WTC11 (cell line): ENCODE data around the gene CRABP2. TPM values are rescaled to one million over a fixed set of nuclear protein-coding genes. Genes with fewer than 3 reads are reported as not detected.

Source experiments
- CTCF ChIP-seq: fragments of 200-600 bp; IDR thresholded peaks from 2 replicates; pipeline ENCODE4 v1.8.0; 2022; ENCODE audit warnings: antibody characterized with exemption
- JAZF1 ChIP-seq: fragments of 250-450 bp; sonication (Bioruptor Pico); IDR thresholded peaks from 2 replicates; pipeline ENCODE4 v1.9.0; 2021; ENCODE audit warnings: moderate library complexity, mild to moderate bottlenecking, inconsistent platforms
- NFATC4 ChIP-seq: fragments of 250-450 bp; sonication (Bioruptor Pico); IDR thresholded peaks from 2 replicates; pipeline ENCODE4 v1.9.0; 2021; ENCODE audit warnings: mild to moderate bottlenecking
- PRDM15 ChIP-seq: sonication (generic); formaldehyde crosslinking; IDR thresholded peaks from 2 replicates; pipeline ENCODE4 v1.8.0; 2022; ENCODE audit warnings: missing genetic modification reagents
- SMAD4 ChIP-seq: sonication (generic); formaldehyde crosslinking; IDR thresholded peaks from 2 replicates; pipeline ENCODE4 v1.8.0; 2022; ENCODE audit warnings: mild to moderate bottlenecking, missing genetic modification reagents
- SP1 ChIP-seq: sonication (generic); formaldehyde crosslinking; conservative IDR thresholded peaks from 2 replicates; pipeline ENCODE4 v1.8.1; 2022; ENCODE audit warnings: missing genetic modification reagents
- TEAD4 ChIP-seq: sonication (generic); formaldehyde crosslinking; IDR thresholded peaks from 2 replicates; pipeline ENCODE4 v1.8.0; 2022; ENCODE audit warnings: mild to moderate bottlenecking, missing genetic modification reagents
- ZNF121 ChIP-seq: sonication (generic); formaldehyde crosslinking; IDR thresholded peaks from 2 replicates; pipeline ENCODE4 v1.8.0; 2023; ENCODE audit warnings: missing genetic modification reagents
- ZNF416 ChIP-seq: fragments of 250-450 bp; sonication (Bioruptor Pico); IDR thresholded peaks from 2 replicates; pipeline ENCODE4 v1.9.0; 2021; ENCODE audit warnings: mild to moderate bottlenecking, inconsistent platforms
- total RNA-seq: library from RNA; stranded (reverse); gene quantifications from 3 replicates; pipeline ENCODE4 v1.2.3, GENCODE V29; 2021
- TF ChIP-seq, protein P1 (sequence below): fragments of 250-450 bp; sonication (Bioruptor Pico); conservative IDR thresholded peaks from 2 replicates; pipeline ENCODE4 v1.9.0; 2021; ENCODE audit warnings: mild to moderate bottlenecking
- TF ChIP-seq, protein P2 (sequence below): sonication (generic); formaldehyde crosslinking; IDR thresholded peaks from 2 replicates; pipeline ENCODE4 v1.8.0; 2022; ENCODE audit warnings: mild to moderate bottlenecking, missing genetic modification reagents
- TF ChIP-seq, protein P3 (sequence below): fragments of 250-450 bp; sonication (Bioruptor Pico); IDR thresholded peaks from 2 replicates; pipeline ENCODE4 v1.9.0; 2021; ENCODE audit warnings: moderate library complexity, mild to moderate bottlenecking, inconsistent platforms, borderline replicate concordance
- TF ChIP-seq, protein P4 (sequence below): sonication (generic); formaldehyde crosslinking; IDR thresholded peaks from 2 replicates; pipeline ENCODE4 v1.8.1; 2023; ENCODE audit warnings: mild to moderate bottlenecking, moderate library complexity, missing genetic modification reagents
- TF ChIP-seq, protein P5 (sequence below): sonication (generic); formaldehyde crosslinking; IDR thresholded peaks from 2 replicates; pipeline ENCODE4 v1.8.0; 2022; ENCODE audit warnings: mild to moderate bottlenecking, missing genetic modification reagents
- TF ChIP-seq, protein P6 (sequence below): sonication (generic); formaldehyde crosslinking; IDR thresholded peaks from 2 replicates; pipeline ENCODE4 v1.8.0; 2023; ENCODE audit warnings: mild to moderate bottlenecking, missing genetic modification reagents
- TF ChIP-seq, protein P7 (sequence below): fragments of 250-450 bp; sonication (Bioruptor Pico); IDR thresholded peaks from 2 replicates; pipeline ENCODE4 v1.9.0; 2021; ENCODE audit warnings: mild to moderate bottlenecking
- TF ChIP-seq, protein P8 (sequence below): sonication (generic); formaldehyde crosslinking; conservative IDR thresholded peaks from 2 replicates; pipeline ENCODE4 v1.8.1; 2022; ENCODE audit warnings: mild to moderate bottlenecking, missing genetic modification reagents

CRABP2 gene
- total RNA-seq, 1 experiment from 2014 or later, result 135 TPM

GRCh38 chr1:156676820-156677615 is 28.4 kb downstream of the CRABP2 start, which contains the start of gene NES (continued):
- TF ChIP-seq, protein P1, sequence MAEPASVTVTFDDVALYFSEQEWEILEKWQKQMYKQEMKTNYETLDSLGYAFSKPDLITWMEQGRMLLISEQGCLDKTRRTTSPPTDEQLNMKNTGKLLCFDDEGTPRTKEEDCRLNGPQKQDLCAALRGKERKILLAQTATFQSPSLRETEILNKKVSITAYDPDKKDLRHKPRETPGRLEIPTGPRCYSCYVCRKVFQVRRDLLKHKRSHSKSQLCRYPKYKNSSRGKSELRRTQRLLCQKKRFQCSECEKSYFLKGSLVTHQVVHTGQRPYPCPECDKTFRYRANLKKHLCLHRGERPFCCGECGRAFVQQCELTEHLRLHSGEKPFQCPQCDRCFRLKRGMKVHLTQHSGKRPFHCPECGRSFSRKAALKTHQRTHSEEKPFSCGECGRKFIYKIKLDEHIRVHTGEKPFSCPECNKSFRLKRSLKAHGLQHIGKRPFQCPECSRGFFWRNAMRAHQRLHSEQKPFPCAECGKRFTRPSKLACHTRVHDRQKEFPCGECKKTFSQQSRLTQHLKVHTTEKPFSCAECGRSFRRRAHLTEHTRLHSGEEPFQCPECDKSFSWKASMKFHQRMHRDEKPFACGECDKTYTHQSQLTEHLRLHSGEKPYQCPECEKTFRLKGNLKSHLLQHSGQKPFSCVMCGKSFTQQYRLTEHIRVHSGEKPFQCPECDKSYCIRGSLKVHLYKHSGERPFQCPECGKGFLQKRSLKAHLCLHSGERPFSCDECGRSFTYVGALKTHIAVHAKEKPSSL (CRISPR knock-in tag), result no peak
- TF ChIP-seq NFATC4 (CRISPR knock-in tag), result no peak
- TF ChIP-seq, protein P2, sequence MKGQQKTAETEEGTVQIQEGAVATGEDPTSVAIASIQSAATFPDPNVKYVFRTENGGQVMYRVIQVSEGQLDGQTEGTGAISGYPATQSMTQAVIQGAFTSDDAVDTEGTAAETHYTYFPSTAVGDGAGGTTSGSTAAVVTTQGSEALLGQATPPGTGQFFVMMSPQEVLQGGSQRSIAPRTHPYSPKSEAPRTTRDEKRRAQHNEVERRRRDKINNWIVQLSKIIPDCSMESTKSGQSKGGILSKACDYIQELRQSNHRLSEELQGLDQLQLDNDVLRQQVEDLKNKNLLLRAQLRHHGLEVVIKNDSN (CRISPR knock-in tag), result peak; percentile 58; the same call in 1 of the 2 replicates
- TF ChIP-seq, protein P3, sequence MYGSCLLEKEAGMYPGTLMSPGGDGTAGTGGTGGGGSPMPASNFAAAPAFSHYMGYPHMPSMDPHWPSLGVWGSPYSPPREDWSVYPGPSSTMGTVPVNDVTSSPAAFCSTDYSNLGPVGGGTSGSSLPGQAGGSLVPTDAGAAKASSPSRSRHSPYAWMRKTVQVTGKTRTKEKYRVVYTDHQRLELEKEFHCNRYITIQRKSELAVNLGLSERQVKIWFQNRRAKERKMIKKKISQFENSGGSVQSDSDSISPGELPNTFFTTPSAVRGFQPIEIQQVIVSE (CRISPR knock-in tag), result no peak
- 0 out of 2 replicates have a peak, but pooled peaks have one; percentile 14 for TF ChIP-seq PRDM15 (CRISPR knock-in tag)
- no peak for TF ChIP-seq ZNF121 (CRISPR knock-in tag)
- peak; percentile 91 for TF ChIP-seq SP1
- TF ChIP-seq, protein P4, sequence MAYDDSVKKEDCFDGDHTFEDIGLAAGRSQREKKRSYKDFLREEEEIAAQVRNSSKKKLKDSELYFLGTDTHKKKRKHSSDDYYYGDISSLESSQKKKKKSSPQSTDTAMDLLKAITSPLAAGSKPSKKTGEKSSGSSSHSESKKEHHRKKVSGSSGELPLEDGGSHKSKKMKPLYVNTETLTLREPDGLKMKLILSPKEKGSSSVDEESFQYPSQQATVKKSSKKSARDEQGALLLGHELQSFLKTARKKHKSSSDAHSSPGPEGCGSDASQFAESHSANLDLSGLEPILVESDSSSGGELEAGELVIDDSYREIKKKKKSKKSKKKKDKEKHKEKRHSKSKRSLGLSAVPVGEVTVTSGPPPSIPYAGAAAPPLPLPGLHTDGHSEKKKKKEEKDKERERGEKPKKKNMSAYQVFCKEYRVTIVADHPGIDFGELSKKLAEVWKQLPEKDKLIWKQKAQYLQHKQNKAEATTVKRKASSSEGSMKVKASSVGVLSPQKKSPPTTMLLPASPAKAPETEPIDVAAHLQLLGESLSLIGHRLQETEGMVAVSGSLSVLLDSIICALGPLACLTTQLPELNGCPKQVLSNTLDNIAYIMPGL (CRISPR knock-in tag), result 0 out of 2 replicates have a peak, but pooled peaks have one; percentile 57
- no peak for TF ChIP-seq JAZF1 (CRISPR knock-in tag)
- TF ChIP-seq SMAD4 (CRISPR knock-in tag), result peak; percentile 75; the same call in 1 of the 2 replicates
- TF ChIP-seq, protein P5, sequence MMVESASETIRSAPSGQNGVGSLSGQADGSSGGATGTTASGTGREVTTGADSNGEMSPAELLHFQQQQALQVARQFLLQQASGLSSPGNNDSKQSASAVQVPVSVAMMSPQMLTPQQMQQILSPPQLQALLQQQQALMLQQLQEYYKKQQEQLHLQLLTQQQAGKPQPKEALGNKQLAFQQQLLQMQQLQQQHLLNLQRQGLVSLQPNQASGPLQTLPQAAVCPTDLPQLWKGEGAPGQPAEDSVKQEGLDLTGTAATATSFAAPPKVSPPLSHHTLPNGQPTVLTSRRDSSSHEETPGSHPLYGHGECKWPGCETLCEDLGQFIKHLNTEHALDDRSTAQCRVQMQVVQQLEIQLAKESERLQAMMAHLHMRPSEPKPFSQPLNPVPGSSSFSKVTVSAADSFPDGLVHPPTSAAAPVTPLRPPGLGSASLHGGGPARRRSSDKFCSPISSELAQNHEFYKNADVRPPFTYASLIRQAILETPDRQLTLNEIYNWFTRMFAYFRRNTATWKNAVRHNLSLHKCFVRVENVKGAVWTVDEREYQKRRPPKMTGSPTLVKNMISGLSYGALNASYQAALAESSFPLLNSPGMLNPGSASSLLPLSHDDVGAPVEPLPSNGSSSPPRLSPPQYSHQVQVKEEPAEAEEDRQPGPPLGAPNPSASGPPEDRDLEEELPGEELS (CRISPR knock-in tag), result peak; percentile 49; the same call in 1 of the 2 replicates
- no peak for TF ChIP-seq ZNF416 (CRISPR knock-in tag)
- TF ChIP-seq, protein P6, sequence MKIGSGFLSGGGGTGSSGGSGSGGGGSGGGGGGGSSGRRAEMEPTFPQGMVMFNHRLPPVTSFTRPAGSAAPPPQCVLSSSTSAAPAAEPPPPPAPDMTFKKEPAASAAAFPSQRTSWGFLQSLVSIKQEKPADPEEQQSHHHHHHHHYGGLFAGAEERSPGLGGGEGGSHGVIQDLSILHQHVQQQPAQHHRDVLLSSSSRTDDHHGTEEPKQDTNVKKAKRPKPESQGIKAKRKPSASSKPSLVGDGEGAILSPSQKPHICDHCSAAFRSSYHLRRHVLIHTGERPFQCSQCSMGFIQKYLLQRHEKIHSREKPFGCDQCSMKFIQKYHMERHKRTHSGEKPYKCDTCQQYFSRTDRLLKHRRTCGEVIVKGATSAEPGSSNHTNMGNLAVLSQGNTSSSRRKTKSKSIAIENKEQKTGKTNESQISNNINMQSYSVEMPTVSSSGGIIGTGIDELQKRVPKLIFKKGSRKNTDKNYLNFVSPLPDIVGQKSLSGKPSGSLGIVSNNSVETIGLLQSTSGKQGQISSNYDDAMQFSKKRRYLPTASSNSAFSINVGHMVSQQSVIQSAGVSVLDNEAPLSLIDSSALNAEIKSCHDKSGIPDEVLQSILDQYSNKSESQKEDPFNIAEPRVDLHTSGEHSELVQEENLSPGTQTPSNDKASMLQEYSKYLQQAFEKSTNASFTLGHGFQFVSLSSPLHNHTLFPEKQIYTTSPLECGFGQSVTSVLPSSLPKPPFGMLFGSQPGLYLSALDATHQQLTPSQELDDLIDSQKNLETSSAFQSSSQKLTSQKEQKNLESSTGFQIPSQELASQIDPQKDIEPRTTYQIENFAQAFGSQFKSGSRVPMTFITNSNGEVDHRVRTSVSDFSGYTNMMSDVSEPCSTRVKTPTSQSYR, result peak; percentile 89
- no peak for TF ChIP-seq CTCF
- peak; percentile 77; the same call in 1 of the 2 replicates for TF ChIP-seq TEAD4
- TF ChIP-seq, protein P7, sequence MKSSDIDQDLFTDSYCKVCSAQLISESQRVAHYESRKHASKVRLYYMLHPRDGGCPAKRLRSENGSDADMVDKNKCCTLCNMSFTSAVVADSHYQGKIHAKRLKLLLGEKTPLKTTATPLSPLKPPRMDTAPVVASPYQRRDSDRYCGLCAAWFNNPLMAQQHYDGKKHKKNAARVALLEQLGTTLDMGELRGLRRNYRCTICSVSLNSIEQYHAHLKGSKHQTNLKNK (CRISPR knock-in tag), result no peak
- TF ChIP-seq, protein P8, sequence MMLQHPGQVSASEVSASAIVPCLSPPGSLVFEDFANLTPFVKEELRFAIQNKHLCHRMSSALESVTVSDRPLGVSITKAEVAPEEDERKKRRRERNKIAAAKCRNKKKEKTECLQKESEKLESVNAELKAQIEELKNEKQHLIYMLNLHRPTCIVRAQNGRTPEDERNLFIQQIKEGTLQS, result peak; percentile 73
- TF ChIP-seq, all 79 proteins: peak for 33
